ACC112 (cell line): ENCODE data around the gene LLGL2.
"Not testable (repeated sequence)": the region's sequence is repeated elsewhere in the genome, so short reads cannot be mapped to it uniquely, and the experiment has no call there.

Source experiments
- H2AFZ ChIP-seq: fragments of 200-600 bp; sonication (generic); one replicate; pipeline ENCODE4 v1.6.0; 2017; ENCODE audit warnings: antibody characterized with exemption, low read length; ENCODE audit not compliant: unreplicated experiment
- H3K27ac ChIP-seq: fragments of 200-600 bp; sonication (generic); 2 replicates; pipeline ENCODE4 v1.5.1; 2014; ENCODE audit warnings: low read depth, mild to moderate bottlenecking, antibody characterized with exemption, low read length, moderate library complexity
- H3K27me3 ChIP-seq: fragments of 200-600 bp; sonication (generic); 2 replicates; pipeline ENCODE4 v1.6.1; 2014; ENCODE audit warnings: mild to moderate bottlenecking, antibody characterized with exemption, low read length, moderate library complexity, mixed read lengths; ENCODE audit not compliant: insufficient read depth
- H3K36me3 ChIP-seq: fragments of 200-600 bp; sonication (generic); 2 replicates; pipeline ENCODE4 v1.6.1; 2016; ENCODE audit warnings: mild to moderate bottlenecking, antibody characterized with exemption, low read length, moderate library complexity, mixed read lengths; ENCODE audit not compliant: insufficient read depth
- H3K4me1 ChIP-seq: fragments of 200-600 bp; sonication (generic); one replicate; pipeline ENCODE4 v1.6.1; 2016; ENCODE audit warnings: low read length, mixed read lengths; ENCODE audit not compliant: insufficient read depth, unreplicated experiment, control insufficient read depth
- H3K4me3 ChIP-seq: fragments of 200-600 bp; sonication (generic); 2 replicates; pipeline ENCODE4 v1.5.1; 2014; ENCODE audit warnings: mild to moderate bottlenecking, low read depth, low read length
- H3K79me2 ChIP-seq: fragments of 200-600 bp; sonication (generic); one replicate; pipeline ENCODE4 v1.6.0; 2016; ENCODE audit warnings: low read length; ENCODE audit not compliant: control insufficient read depth, unreplicated experiment, insufficient read depth

LLGL2 gene

DNA sequence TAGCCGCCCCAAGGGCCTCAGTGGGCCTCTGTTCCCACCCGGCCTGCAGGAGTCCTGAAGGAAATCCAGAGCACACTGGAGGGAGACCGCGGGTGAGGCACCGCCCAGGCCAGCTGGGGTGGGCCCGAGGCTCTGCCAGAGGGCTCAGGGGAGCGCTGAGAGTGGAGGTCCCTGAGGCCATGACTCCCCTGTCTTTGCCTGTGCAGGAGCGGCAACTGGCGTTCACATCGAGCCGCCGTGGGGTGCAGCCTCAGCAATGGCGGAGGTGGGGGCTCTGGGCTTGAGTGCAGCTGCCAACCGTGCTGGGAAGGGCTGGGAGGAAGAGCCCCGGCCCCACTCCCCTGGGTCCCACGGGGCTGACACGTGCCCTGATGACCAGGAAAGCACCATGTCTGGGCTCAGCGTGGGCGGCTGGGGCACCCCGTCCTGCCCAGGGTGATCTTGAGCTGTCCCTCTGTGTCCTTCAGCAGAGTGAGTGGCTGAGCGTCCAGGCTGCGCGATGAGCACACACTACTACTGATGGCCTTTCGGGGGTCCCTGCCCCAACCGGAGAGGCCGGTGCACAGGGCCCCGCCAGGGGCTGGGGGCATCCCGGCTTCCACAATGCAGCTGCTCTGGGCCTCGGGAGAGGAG lies 49.0 kb downstream of the LLGL2 start:
- H3K79me2 ChIP-seq = no peaks in the 10 kb centered on the region
- no peaks in the 10 kb centered on the region; the same call in 1 of the 2 replicates for H3K27me3 ChIP-seq
- H3K4me1 ChIP-seq = no peaks in the 10 kb centered on the region
- no peak overlapping the region for H2AFZ ChIP-seq
- no peak overlapping the region for H3K27ac ChIP-seq
- H3K36me3 ChIP-seq = no peaks in the 10 kb centered on the region
- no peak overlapping the region for H3K4me3 ChIP-seq

DNA sequence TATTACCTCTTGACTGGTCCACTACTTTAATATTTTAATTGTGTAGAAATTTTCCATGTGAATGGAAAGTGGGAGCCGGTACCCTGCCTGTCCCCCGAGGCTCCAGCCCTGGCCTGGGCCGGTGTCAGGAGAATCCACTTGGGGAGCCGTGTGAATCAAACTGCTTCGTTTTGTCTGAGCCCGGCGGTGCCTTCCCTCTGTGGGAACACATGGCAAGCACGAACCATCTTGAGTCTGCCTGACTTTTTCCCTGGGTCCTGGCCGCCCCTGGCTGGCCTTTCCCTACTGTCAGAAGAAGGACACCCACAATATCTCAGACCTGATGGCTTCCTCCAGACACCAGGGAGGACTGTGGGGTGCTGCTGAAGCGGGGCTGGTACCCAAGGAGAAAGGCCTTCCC lies 49.7 kb downstream of the LLGL2 start:
- Histone ChIP-seq H3K4me3 (no peak overlapping the region), H3K4me1 (no peaks in the 10 kb centered on the region), H3K27ac (no peak overlapping the region), H2AFZ (no peak overlapping the region), H3K36me3 (no peaks in the 10 kb centered on the region), H3K27me3 (no peaks in the 10 kb centered on the region; the same call in 1 of the 2 replicates), H3K79me2 (no peaks in the 10 kb centered on the region)

DNA sequence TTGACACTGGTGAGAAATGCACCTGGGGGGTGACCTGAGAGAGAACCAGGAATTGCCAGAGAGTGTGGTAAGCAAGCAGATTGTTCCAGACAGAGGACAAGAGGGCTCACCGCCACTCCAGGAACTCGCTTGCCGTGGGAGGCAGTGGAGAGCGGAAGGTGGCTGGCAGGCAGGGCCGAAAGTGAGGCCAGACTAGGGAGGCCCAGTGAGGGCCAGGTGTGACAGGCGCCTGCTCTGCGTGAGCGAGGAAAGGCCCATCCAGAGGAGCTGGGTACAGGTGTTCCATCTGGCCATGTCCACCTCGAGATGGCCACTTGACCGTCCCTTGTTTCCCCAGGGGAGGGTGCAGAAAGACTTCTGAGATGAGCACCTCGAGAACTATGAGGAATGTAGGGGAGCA lies 50.2 kb downstream of the LLGL2 start:
- H3K36me3 ChIP-seq = no peaks in the 10 kb centered on the region
- H3K4me3 ChIP-seq = no peak overlapping the region
- H2AFZ ChIP-seq = no peak overlapping the region
- H3K27me3 ChIP-seq = no peaks in the 10 kb centered on the region; the same call in 1 of the 2 replicates
- no peaks in the 10 kb centered on the region for H3K4me1 ChIP-seq
- no peaks in the 10 kb centered on the region for H3K79me2 ChIP-seq
- no peak overlapping the region for H3K27ac ChIP-seq

DNA sequence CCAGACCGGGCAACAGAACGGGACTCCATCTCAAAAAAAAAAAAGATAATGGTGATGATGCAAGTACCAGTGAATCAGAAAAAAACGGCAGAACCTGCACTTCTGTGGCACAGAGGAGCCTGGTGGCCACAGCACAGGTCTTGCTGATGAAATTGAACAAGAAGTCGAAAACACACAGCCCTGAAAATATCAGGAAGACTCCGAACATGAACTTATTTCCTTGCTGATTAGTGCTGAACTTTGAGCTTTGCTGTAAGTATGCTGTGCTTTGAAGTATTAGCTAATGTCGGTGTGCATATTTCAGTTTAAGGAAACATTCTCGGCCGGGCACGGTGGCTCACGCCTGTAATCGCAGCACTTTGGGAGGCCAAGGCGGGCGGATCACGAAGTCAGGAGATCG lies 51.2 kb downstream of the LLGL2 start:
- Histone ChIP-seq H3K27me3 (no peaks in the 10 kb centered on the region; the same call in 1 of the 2 replicates), H3K79me2 (no peaks in the 10 kb centered on the region), H3K36me3 (no peaks in the 10 kb centered on the region), H3K4me1 (no peaks in the 10 kb centered on the region), H3K4me3 (no peak overlapping the region), H2AFZ (no peak overlapping the region), H3K27ac (no peak overlapping the region)

DNA sequence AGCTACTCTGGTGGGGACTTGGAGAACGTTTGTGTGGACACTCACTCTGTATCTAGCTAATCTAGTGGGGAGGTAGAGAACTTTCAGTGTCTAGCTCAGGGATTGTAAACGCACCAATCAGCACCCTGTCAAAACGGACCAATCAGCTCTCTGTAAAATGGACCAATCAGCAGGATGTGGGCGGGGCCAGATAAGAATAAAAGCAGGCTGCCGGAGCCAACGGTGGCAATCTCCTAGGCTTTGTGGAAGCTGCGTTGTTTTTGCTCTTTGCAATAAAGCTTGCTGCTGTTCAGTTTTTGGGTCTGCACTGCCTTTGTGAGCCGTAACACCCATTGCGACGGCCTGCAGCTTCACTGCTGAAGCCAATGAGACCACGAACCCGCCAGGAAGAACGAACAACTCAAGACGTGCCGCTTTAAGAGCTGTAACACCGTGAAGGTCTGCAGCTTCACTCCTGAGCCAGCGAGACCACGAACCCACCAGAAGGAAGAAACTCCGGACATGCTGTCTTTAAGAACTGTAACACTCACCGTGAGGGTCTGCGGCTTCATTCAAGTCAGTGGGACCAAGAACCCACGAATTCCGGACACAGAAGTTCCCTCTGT lies 55.7 kb downstream of the LLGL2 start:
- not testable (repeated sequence) for H3K4me1 ChIP-seq, H3K27ac ChIP-seq, H3K27me3 ChIP-seq, H2AFZ ChIP-seq, H3K4me3 ChIP-seq, H3K79me2 ChIP-seq, H3K36me3 ChIP-seq

DNA sequence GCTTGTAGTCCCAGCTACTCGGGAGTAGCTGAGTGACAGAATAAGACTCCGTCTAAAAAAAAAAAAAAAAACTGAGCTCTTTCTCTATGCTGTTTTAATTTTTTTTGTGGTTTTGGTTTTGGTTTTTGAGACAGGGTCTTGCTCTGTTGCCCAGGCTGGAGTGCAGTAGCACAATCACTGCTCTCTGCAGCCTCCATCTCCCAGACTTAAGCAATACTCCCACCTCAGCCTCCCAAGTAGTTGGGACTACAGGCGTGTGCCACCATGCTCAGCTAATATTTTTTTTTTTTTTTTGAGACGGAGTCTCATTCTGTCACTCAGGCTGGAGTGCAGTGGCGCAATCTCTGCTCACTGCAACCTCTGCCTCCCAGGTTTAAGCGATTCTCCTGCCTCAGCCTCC lies 57.7 kb downstream of the LLGL2 start:
- not testable (repeated sequence) for H3K4me3 ChIP-seq, H3K4me1 ChIP-seq, H3K27ac ChIP-seq, H3K79me2 ChIP-seq, H3K36me3 ChIP-seq, H2AFZ ChIP-seq
- peaks cover 28% of the 10 kb centered on the region for H3K27me3 ChIP-seq

DNA sequence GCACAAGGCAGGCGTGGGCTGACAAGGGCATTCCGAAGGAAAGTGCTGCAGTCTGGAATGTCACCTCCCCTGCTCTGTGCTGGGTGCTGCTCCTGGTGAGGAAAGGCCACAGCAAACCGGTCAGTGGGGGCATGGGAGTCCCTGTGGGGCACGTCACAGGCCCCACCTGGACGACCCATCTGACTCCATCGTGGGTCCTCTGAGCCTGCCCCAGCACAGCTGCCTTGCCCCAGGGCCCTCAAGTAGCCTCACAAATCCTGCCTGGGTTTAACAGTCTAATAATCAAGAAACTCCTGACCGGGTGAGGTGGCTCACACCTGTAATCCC lies 59.3 kb downstream of the LLGL2 start:
- Histone ChIP-seq H3K4me1 (no peaks in the 10 kb centered on the region), H3K79me2 (no peaks in the 10 kb centered on the region), H3K27me3 (peaks cover 34% of the 10 kb centered on the region), H3K4me3 (no peak overlapping the region), H3K27ac (no peak overlapping the region), H3K36me3 (no peaks in the 10 kb centered on the region), H2AFZ (no peak overlapping the region)

DNA sequence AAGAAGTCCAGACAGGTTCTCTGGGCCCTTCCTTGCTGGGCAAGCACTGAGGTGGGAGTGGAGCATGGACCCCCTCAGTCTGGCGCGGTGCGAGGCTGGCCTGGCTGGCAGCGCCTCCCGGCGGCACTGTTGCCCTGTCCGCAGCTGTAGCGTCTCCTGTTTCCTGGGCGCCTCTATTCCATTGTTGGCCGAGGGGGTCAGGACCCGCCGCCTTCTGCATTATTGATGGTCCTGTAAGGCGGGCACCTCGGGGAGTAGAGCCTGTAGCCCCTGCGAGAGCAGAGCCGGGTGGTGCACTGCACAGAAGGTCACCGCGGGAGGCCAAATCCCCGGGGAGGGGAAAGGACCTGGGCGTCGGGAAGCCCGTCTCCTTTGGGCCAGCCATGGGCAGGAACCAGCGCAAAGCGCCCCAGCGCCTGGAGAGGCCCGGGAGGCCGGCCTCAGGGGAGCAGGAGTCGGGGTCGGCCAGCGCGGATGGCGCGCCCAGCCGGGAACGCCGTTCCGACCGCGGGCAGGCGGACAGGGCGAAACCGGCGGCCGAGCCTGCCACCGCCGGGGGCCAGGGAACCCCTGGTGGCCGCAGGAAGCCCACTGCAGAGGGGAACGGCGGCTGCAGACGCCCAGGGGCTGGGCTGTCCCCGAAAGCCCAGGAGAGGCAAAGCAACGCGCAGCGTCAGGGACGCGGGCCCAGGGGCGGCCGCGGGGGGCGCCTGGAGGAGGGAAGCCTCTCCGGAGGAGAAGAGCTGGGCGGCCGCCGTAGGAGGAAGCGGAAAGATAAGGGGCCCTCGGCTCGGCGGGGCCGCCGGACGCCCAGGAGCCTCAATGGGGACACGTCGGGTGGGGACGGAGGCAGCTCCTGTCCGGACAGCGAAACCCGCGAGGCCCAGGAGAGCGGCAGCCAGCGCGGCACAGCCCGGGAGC lies 62.4 kb downstream of the LLGL2 start, which contains the start of gene MYO15B:
TSS of gene MYO15B (plus strand) at position 126 of the 921 bp plus-strand sequence. CDS start at position 384, 258 bp downstream.
- no peaks in the 10 kb centered on the region for H3K4me1 ChIP-seq
- H2AFZ ChIP-seq = no peak within 1 kb of the TSS
- peak within 1 kb of the TSS; percentile 69; the same call in 1 of the 2 replicates for H3K4me3 ChIP-seq
- H3K27me3 ChIP-seq = peaks cover 38% of the 10 kb centered on the region
- H3K79me2 ChIP-seq = no peaks in the 10 kb centered on the region
- H3K36me3 ChIP-seq = no peaks in the 10 kb centered on the region
- H3K27ac ChIP-seq = no peak within 1 kb of the TSS

DNA sequence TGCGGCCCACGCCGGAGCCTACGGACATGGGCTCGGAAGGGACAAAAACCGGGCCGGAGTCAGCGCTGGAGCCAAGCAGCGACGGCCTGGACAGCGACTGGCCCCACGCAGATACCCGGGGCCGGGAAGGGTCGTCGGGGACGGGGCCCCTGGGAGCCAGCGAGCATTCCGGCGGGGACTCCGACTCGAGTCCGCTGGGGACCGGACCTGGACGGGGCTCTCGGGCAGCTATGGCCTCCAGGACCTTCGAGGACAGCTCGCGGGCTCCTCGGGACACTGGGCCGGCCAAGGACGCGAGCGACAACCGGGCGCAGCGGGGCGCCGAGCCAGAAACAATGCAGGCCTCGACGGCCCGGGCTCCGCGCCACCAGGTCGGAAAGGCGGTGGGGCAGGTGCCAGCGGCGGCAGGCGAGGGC lies 63.1 kb downstream of the LLGL2 start:
- Histone ChIP-seq H3K4me1 (no peaks in the 10 kb centered on the region), H3K27me3 (peaks cover 38% of the 10 kb centered on the region), H3K36me3 (no peaks in the 10 kb centered on the region), H2AFZ (no peak overlapping the region), H3K79me2 (no peaks in the 10 kb centered on the region), H3K4me3 (peak overlapping the region; percentile 69; the same call in 1 of the 2 replicates), H3K27ac (no peak overlapping the region)

DNA sequence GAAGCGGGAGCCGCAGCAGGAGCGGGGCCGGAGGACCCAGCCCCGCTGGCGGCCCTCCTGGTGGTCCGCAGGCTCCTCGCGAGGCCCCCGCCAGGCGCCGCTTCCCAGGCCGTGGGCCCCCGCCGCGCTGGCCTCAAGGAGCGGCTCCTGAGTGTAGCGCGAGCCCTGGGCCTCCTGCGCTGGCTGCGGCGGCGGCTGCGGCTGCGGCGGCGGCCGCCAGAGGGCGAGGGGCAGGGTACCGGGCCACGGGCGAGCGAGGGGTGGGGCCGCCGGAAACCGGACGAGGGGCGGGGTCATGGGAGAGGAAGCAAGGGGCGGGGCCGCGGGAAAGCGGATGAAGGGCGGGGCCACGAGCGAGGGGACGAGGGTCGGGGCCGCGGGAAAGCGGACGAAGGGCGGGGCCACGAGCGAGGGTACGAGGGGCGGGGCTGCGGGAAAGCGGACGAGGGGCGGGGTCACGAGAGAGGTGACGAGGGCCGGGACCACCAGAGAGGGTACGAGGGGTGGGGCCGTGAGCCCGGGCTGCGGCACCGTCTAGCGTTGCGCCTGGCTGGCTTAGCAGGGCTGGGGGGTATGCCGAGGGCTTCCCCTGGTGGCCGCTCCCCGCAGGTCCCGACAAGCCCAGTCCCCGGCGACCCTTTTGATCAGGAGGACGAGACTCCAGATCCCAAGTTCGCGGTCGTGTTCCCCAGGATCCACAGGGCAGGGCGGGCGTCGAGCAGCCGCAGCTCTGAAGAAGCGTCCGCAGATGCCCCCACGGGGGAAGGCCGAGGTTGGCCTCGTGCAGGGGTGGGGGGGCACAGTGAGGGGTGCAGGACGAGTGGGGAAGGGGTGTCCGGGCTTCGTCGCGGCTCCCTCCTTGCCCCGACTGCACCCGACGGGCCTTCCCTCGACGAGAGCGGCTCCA lies 63.8 kb downstream of the LLGL2 start:
- H3K27me3 ChIP-seq = peaks cover 38% of the 10 kb centered on the region
- no peak overlapping the region for H3K27ac ChIP-seq

More for the DNA sequence above, 63.8 kb downstream of the LLGL2 start:
- no peaks in the 10 kb centered on the region for H3K79me2 ChIP-seq
- H2AFZ ChIP-seq = no peak overlapping the region
- H3K36me3 ChIP-seq = no peaks in the 10 kb centered on the region
- no peaks in the 10 kb centered on the region for H3K4me1 ChIP-seq
- peak overlapping the region; percentile 69 for H3K4me3 ChIP-seq
